Lower lobe of right lung (tissue), 2 donors: Measurements from ENCODE around the gene UPK3B. TPM values are rescaled to one million over a fixed set of nuclear protein-coding genes. Genes with fewer than 3 reads are reported as not detected.
"Not testable (repeated sequence)": the region's sequence is repeated elsewhere in the genome, so short reads cannot be mapped to it uniquely, and the experiment has no call there.

Experiments used
- ATAC-seq, 2 donors: fragments of 200-7000 bp; cut with Tn5 transposase; one replicate each; pipeline ENCODE4 v1.9.1; 2020 to 2022; ENCODE audit warnings: mild to moderate bottlenecking in 2 of 2, moderate library complexity in 2 of 2
- DNase-seq: peaks from one replicate; pipeline ENCODE4 v3.0.0-alpha.2; 2020
- H3K27ac ChIP-seq: fragments of 200-600 bp; one replicate; pipeline ENCODE4 v1.8.0; 2022
- H3K27me3 ChIP-seq: fragments of 200-600 bp; one replicate; pipeline ENCODE4 v1.8.0; 2022; ENCODE audit warnings: low read depth
- H3K36me3 ChIP-seq: fragments of 200-600 bp; one replicate; pipeline ENCODE4 v1.8.0; 2022; ENCODE audit warnings: mild to moderate bottlenecking
- H3K4me1 ChIP-seq: fragments of 200-600 bp; one replicate; pipeline ENCODE4 v1.8.0; 2022
- H3K4me3 ChIP-seq: fragments of 200-600 bp; one replicate; pipeline ENCODE4 v1.8.0; 2022; ENCODE audit warnings: mild to moderate bottlenecking
- H3K9me3 ChIP-seq: fragments of 200-600 bp; one replicate; pipeline ENCODE4 v1.8.0; 2022
- intact Hi-C: fragments of 100-400 bp; cut with DNase I; formaldehyde crosslinking; loops from one replicate; pipeline ENCODE4 v1.11.0; 2022
- total RNA-seq: library from RNA; stranded (reverse); fragmentation: NEBNext Ultra II Directional; extraction: Animal tissue kit (Norgen Biotek cat#: 25700); gene quantifications from one replicate; pipeline ENCODE4 v1.2.1, GENCODE V29; 2021
- TF ChIP-seq, protein P1 (sequence below): fragments of 200-600 bp; IDR thresholded peaks from one replicate; pipeline ENCODE4 v1.8.0; 2022; ENCODE audit warnings: antibody characterized with exemption, mild to moderate bottlenecking
- donor health status: DM: no; HTN: yes; CAD: no; lungs with severe emphysema.

UPK3B gene
- total RNA-seq, 1 donor from 2014 or later, result 16.6 TPM

- H3K4me3 ChIP-seq, H3K9me3 ChIP-seq, H3K4me1 ChIP-seq, ATAC-seq, H3K36me3 ChIP-seq, H3K27ac ChIP-seq, H3K27me3 ChIP-seq, DNase-seq, intact Hi-C loops: not testable (repeated sequence)
Measured at GRCh38 chr7:76499201-76499923, 11.0 kb upstream of the UPK3B start.

DNA sequence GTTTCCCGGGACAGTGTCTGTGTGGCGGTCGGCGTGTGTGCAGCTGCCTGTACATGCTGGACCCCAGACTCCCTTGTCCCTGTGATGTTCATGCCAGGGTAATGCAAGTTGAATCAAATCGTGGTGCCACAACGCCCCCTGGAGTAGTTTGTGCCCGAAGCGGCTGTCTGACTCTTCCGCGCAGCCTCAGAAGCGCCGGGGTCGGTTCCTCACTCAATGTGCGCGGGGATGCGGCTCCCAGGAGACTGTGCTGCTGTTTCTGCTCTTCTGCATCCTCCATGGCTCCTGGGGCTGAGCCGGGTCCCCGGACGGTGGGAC, 10.5 kb upstream of the UPK3B start:
- H3K27me3 ChIP-seq, H3K36me3 ChIP-seq, H3K9me3 ChIP-seq, DNase-seq, H3K27ac ChIP-seq, H3K4me3 ChIP-seq, intact Hi-C loops, H3K4me1 ChIP-seq: not testable (repeated sequence)
- peak in 1 of 2 donors; percentile 18 for ATAC-seq

DNA sequence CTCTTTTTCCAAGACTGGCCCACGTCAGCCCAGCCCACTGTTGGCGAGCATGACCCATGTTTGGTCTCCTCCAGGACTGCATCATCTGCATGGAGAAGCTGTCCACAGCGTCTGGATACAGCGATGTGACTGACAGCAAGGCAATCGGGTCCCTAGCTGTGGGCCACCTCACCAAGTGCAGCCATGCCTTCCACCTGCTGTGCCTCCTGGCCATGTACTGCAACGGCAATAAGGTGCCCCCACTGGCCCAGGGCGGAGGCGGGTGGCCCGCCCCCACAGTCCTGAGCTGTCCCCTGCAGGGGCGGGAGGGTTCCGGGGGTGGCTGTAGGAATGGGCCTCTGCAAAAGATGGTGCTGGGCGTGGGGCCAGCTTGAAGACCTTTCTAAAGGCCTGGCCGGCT, 8.1 kb upstream of the UPK3B start:
- intact Hi-C loops, H3K27ac ChIP-seq, H3K9me3 ChIP-seq, H3K4me3 ChIP-seq, H3K27me3 ChIP-seq, H3K4me1 ChIP-seq, DNase-seq, ATAC-seq: not testable (repeated sequence)
- H3K36me3 ChIP-seq, result peaks cover 25% of the 10 kb centered on the region

GRCh38 chr7:76502836-76503235, 7.5 kb upstream of the UPK3B start:
- H3K4me1 ChIP-seq, intact Hi-C loops, H3K9me3 ChIP-seq, H3K27me3 ChIP-seq, DNase-seq, H3K4me3 ChIP-seq, ATAC-seq, H3K27ac ChIP-seq: not testable (repeated sequence)
- H3K36me3 ChIP-seq, result peaks cover 25% of the 10 kb centered on the region

- ATAC-seq, intact Hi-C loops, H3K4me3 ChIP-seq, H3K27ac ChIP-seq, H3K4me1 ChIP-seq, H3K9me3 ChIP-seq, H3K27me3 ChIP-seq, DNase-seq: not testable (repeated sequence)
- H3K36me3 ChIP-seq, result peaks cover 25% of the 10 kb centered on the region
Measured at GRCh38 chr7:76503244-76503643, 7.1 kb upstream of the UPK3B start.

DNA sequence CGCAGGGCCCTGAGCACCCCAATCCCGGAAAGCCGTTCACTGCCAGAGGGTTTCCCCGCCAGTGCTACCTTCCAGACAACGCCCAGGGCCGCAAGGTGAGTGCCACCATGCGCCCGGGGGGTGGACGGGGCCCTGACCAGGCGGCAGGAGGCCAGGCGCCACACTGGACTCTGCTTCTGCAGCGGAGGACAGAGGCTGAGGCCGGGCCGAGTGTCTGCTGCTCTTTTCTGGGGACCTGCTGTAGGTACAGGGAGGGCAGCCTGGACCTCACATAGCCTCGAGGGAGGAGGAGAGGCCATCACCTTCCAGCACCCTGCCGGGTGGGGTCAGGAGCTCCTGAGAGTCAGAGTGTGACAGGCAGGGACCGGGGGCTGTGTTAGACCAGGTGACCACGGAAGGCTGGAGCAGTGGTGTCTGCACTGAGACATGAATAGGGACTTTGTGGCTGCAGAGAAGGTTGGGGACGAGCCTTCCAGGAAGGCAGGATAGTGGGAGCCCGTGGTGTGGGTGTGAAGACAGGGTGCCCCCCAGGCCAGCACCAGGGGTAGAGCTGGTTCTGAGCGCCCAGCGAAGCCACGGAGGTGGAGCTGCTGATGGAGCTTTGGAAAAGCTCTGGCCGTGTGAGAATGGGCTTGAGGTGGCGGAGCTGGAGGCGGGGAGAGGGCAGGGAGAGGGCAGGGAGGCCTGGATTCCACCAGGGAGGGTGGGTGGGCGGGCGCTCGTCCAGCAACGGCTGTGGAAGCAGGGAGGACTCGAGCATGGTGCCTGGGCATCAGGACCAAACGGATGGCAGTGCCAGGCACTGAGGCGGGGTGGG, 5.8 kb upstream of the UPK3B start:
- H3K4me1 ChIP-seq, H3K9me3 ChIP-seq, intact Hi-C loops, H3K27ac ChIP-seq, ATAC-seq, DNase-seq, H3K27me3 ChIP-seq, H3K4me3 ChIP-seq: not testable (repeated sequence)
- peaks cover 25% of the 10 kb centered on the region for H3K36me3 ChIP-seq

DNA sequence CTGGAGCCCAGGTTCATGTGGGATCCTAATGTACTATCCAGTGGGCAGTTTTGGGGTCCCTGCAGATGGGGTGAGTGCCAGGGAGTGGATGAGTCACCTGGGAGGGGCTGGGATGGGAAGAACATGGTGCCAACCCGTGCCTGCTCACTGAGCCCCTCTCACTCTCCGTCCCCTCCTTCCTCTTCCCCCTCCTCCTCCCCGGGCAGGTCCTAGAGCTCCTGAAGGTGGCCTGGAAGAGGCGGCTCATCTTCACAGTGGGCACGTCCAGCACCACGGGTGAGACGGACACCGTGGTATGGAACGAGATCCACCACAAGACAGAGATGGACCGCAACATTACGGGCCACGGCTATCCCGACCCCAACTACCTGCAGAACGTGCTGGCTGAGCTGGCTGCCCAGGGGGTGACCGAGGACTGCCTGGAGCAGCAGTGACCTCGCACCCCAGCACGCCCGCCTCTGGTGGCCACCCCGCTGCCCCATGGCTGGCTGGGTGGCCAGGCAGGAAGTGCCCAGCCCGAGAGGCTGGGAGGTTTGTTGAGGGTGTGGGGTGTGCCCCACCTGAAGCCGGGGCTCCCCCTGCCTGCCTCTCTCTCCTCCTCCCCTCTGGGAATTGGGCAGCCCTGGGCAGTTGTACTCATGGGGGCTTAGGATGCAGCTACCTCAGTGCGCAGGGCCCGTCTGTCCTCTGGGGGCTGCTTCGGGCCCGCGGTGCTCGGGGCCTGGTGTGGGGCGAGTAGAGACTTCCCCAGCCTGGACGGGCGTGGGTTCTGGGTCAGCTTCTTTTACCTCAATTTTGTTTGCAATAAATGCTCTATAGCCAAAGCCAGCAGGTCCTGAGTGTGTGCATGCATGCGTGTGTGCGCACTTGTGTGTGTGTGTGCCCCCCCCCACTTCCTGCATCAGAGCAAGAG, 4.9 kb upstream of the UPK3B start:
- H3K9me3 ChIP-seq, result no peaks in the 10 kb centered on the region
- TF ChIP-seq, protein P1, sequence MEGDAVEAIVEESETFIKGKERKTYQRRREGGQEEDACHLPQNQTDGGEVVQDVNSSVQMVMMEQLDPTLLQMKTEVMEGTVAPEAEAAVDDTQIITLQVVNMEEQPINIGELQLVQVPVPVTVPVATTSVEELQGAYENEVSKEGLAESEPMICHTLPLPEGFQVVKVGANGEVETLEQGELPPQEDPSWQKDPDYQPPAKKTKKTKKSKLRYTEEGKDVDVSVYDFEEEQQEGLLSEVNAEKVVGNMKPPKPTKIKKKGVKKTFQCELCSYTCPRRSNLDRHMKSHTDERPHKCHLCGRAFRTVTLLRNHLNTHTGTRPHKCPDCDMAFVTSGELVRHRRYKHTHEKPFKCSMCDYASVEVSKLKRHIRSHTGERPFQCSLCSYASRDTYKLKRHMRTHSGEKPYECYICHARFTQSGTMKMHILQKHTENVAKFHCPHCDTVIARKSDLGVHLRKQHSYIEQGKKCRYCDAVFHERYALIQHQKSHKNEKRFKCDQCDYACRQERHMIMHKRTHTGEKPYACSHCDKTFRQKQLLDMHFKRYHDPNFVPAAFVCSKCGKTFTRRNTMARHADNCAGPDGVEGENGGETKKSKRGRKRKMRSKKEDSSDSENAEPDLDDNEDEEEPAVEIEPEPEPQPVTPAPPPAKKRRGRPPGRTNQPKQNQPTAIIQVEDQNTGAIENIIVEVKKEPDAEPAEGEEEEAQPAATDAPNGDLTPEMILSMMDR, result no peak
- no peak overlapping the region for H3K27ac ChIP-seq
- DNase-seq (no peak), ATAC-seq (no peak)
- peaks cover 25% of the 10 kb centered on the region for H3K36me3 ChIP-seq
- intact Hi-C loops, result no loop called here
- H3K27me3 ChIP-seq, result no peaks in the 10 kb centered on the region
- no peak overlapping the region for H3K4me3 ChIP-seq
- H3K4me1 ChIP-seq, result no peaks in the 10 kb centered on the region

DNA sequence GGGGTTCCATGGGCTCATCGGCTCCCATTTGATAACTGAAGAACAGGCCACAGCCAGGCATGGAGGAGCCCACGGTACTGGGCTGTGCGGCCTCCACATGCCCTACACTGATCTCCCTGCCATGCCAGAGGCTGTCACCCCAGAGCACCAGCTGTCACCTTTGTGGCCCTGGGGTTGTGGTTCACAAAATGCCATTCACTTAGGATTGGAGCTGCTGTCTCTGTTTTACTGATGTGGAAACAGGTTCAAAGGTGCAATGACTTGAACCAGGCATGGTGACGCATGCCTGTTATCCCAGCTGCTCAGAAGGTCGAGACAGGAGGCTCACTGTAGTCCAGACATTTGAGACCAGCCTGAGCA, 4.3 kb upstream of the UPK3B start:
- H3K4me3 ChIP-seq, result no peak overlapping the region
- TF ChIP-seq, protein P1, result no peak
- H3K27me3 ChIP-seq, result no peaks in the 10 kb centered on the region
- no peaks in the 10 kb centered on the region for H3K9me3 ChIP-seq
- H3K36me3 ChIP-seq, result peaks cover 19% of the 10 kb centered on the region
- H3K4me1 ChIP-seq, result no peaks in the 10 kb centered on the region
- ATAC-seq, result no peak
- no peak overlapping the region for H3K27ac ChIP-seq
- DNase-seq, result no peak
- intact Hi-C loops, result no loop called here

DNA sequence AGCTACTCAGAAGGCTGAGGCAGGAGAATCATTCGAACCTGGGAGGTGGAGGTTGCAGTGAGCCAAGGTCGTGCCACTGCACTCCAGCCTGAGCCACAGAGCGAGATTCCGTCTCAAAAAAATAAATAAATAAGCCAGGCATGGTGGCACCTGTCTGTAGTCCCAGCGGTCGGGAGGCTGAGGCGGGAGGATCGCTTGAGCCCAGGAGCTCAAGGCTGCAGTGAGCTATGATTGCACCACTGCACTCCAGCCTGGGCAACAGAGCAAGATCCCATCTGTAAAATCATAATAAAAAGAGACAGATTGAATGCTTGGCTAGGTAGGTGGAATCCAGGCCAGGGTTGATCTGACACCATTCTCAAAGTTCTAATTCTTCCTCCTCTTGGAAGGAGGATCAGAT, 3.7 kb upstream of the UPK3B start:
- H3K36me3 ChIP-seq, result peaks cover 19% of the 10 kb centered on the region
- not testable (repeated sequence) for H3K27me3 ChIP-seq

More for the DNA sequence above, 3.7 kb upstream of the UPK3B start:
- H3K4me1 ChIP-seq, ATAC-seq, intact Hi-C loops, H3K27ac ChIP-seq, DNase-seq, H3K4me3 ChIP-seq, H3K9me3 ChIP-seq: not testable (repeated sequence)
